PC-3 (cell line): ENCODE results near the gene EIF2B4.

ENCODE experiments used
- EZH2 ChIP-seq: fragments of 300-600 bp; sonication (generic); IDR thresholded peaks from one replicate; pipeline ENCODE4 v1.6.1; 2017; ENCODE audit warnings: antibody characterized with exemption, mild to moderate bottlenecking, low read length; ENCODE audit not compliant: unreplicated experiment
- EZH2phosphoT487 ChIP-seq: fragments of 300-600 bp; sonication (generic); IDR thresholded peaks from 2 replicates; pipeline ENCODE4 v1.6.1; 2018; ENCODE audit warnings: mild to moderate bottlenecking, antibody characterized with exemption, low read length, borderline replicate concordance
- TF ChIP-seq, protein P1 (sequence below): fragments of 300-600 bp; sonication (generic); conservative IDR thresholded peaks from 2 replicates; pipeline ENCODE4 v1.5.1; 2017; ENCODE audit warnings: antibody characterized with exemption, low read depth, mild to moderate bottlenecking, low read length

DNA sequence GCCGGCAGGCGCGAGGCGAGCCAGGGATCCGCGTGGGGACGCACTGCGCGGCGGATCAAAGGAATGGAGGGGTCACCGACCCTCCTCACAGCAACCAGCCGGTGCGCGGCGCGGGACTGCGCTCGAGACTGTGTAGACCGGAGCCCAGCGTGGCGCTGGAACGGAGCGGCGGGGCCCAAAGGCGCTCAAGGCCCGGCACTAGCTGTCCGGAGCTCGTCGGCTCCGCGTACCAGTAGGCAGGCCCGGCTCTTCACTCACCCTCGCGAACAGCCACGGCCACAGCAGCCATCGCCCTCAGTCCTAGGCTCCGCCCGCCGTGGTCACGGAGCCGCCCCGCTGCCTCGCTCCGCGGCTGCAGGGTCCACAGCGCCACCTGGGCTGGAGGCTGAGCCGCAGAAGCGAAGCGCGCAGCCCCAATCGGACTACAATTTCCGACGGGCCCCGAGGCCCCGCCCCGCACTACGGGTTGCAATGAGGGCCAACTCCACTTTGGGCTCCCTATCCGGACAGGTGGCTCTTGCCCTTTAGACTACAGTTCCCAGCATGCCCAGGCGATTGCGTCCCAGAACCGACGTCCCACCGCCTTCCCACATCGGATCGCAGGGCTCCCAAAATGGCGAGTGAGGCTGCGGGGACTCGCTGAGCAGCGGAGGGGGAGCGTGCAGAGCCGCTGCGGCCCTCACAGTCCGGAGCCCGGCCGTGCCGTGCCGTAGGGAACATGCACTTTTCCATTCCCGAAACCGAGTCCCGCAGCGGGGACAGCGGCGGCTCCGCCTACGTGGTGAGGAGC, at the start of gene EIF2B4, which contains the start of gene SNX17:
- TF ChIP-seq, protein P1, sequence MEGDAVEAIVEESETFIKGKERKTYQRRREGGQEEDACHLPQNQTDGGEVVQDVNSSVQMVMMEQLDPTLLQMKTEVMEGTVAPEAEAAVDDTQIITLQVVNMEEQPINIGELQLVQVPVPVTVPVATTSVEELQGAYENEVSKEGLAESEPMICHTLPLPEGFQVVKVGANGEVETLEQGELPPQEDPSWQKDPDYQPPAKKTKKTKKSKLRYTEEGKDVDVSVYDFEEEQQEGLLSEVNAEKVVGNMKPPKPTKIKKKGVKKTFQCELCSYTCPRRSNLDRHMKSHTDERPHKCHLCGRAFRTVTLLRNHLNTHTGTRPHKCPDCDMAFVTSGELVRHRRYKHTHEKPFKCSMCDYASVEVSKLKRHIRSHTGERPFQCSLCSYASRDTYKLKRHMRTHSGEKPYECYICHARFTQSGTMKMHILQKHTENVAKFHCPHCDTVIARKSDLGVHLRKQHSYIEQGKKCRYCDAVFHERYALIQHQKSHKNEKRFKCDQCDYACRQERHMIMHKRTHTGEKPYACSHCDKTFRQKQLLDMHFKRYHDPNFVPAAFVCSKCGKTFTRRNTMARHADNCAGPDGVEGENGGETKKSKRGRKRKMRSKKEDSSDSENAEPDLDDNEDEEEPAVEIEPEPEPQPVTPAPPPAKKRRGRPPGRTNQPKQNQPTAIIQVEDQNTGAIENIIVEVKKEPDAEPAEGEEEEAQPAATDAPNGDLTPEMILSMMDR, result peak; percentile 81
- no peak for TF ChIP-seq EZH2
- no peak for TF ChIP-seq EZH2phosphoT487
